Right ventricle myocardium inferior (tissue), 1 donor: Measurements from ENCODE around the gene ITSN1. TPM values are rescaled to one million over a fixed set of nuclear protein-coding genes. Genes with fewer than 3 reads are reported as not detected.
"Not testable (repeated sequence)": the region's sequence is repeated elsewhere in the genome, so short reads cannot be mapped to it uniquely, and the experiment has no call there.

Experiments
- ATAC-seq: fragments of 200-7000 bp; cut with Tn5 transposase; one replicate; pipeline ENCODE4 v1.9.1; 2020; ENCODE audit warnings: mild to moderate bottlenecking, moderate library complexity
- DNase-seq: peaks from one replicate; pipeline ENCODE4 v3.0.0; 2021; ENCODE audit errors: missing footprints
- intact Hi-C: fragments of 100-400 bp; cut with DNase I; formaldehyde crosslinking; loops from one replicate; pipeline ENCODE4 v1.11.0; 2022
- total RNA-seq: library from RNA; stranded (reverse); fragmentation: NEBNext Ultra II Directional; extraction: Animal tissue kit (Norgen Biotek cat#: 25700); gene quantifications from one replicate; pipeline ENCODE4 v1.2.1, GENCODE V29; 2021
- donor health status: DM: no; HTN: yes; CAD: no; lungs with severe emphysema.

The ITSN1 gene
- total RNA-seq, 1 donor from 2014 or later, result 42.5 TPM

DNA sequence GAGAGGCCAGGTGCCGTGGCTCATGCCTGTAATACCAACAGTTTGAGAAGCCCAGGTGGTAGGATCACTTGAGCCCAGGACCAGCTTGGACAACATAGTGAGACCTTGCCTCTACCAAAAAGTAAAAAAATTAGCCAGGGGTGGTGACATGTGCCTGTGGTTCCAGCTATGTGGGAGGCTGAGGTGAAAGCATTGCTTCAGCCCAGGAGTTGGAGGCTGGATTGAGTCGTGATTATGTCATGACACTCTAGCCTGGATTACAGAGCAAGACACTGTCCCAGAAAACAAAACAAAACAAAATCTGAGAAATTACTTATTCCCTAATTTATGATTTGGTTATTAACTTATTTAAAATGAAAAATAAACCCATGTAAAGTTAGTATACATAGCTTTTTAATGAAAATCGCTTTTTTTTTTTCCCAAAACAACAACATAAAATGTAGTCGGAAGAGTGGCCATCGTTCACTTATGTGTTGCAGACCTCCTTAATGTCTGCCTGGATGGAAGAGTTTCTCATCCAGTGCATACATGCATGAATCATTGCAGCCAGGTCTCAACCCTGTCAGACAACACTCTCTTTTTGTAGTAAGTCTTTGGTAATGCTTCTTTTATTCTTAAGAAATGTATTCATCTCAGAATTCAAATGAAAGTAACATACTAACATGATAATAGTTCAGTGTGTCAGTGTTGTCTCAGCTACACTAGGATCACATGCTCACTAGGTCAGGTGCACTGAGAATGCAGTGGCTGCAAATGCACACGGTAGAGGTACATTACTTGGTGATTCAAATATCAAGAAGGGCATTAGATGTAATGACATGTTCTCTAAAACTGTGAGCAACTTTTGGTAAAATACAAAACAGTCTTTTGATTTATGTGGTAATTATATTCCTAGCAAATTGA is 28.0 kb downstream of the ITSN1 start:
- intact Hi-C loops, result no loop called here
- ATAC-seq (no peak), DNase-seq (no peak)

- ATAC-seq (no peak), DNase-seq (no peak)
- intact Hi-C loops, result no loop called here
Observed at GRCh38 chr21:33673473-33673872, 31.2 kb downstream of the ITSN1 start.

- DNase-seq (no peak), ATAC-seq (no peak)
- intact Hi-C loops, result no loop called here
Observed at GRCh38 chr21:33674226-33674625, 31.9 kb downstream of the ITSN1 start.

DNA sequence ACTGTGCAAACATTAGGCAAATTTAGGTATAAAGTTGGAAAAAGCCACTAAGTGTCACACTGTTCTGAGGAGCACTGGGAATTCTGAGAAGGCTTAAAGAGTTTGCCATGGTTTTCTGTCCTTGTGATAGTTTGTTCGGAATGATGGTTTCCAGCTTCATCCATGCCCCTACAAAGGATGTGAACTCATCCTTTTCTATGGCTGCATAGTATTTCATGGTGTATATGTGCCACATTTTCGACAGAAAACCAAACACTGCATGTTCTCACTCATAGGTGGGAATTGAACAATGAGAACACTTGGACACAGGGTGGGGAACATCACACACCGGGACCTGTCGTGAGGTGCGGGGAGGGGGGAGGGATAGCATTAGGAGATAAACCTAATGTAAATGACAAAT is 34.4 kb downstream of the ITSN1 start:
- DNase-seq, ATAC-seq, intact Hi-C loops: not testable (repeated sequence)

- DNase-seq (no peak), ATAC-seq (no peak)
- intact Hi-C loops, result no loop called here
Observed at GRCh38 chr21:33677450-33677849, 35.1 kb downstream of the ITSN1 start.

DNA sequence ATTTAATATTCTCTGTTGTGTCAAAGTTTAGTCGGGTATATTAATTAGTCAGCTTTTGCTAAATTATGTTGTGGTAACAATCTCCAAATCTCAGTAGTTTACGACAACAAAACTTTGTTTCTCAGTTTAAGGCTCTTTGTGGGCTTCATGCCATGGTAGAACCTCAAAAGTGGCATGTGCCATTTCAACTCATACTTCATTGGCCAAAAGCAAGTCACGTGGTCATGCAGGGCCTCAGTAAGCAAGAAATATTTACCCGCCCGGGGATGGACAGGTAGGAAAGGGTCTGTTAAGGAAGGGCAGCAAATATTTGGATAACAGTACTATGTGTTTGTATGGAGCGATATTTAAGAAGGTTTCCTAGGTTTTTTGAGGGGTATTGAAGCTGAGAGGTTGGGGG is 38.6 kb downstream of the ITSN1 start:
- no peak for DNase-seq
- ATAC-seq, result no peak

DNA sequence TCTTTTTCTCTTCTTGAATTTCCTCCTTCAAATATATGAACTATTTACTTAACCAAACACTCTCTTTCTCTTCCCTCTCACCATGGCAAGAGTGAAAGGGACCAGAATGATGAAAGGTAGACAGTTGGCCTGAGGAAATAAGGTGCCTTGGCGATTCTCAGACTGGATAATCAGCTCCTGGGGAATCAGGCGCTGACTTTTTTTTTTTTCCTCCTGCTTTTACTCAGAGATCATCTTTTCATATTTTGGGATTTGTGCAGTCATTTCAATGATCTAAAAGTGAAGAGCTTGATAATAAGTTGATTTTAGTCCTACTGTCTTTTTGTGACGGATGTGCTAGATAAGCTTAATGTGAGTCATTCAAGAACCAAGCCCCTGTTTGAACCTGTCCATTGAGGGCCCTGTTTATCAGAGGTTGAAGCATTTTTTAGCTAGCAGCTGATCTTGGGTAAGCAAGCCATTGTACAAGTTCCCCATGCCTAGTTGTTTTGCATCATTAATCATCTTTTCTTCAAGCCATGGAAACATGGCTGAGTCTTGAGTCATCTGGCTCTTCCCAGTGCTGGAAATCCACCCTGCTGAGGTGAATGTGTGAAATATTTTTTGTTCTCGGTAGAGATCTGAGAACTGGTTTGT is 40.8 kb downstream of the ITSN1 start:
- intact Hi-C loops, result no loop called here
- ATAC-seq (no peak), DNase-seq (no peak)

More for the DNA sequence above, 38.6 kb downstream of the ITSN1 start:
- intact Hi-C loops, result no loop called here

GRCh38 chr21:33684068-33684467 is 41.8 kb downstream of the ITSN1 start:
- no peak for DNase-seq
- intact Hi-C loops, result no loop called here
- ATAC-seq, result no peak

DNA sequence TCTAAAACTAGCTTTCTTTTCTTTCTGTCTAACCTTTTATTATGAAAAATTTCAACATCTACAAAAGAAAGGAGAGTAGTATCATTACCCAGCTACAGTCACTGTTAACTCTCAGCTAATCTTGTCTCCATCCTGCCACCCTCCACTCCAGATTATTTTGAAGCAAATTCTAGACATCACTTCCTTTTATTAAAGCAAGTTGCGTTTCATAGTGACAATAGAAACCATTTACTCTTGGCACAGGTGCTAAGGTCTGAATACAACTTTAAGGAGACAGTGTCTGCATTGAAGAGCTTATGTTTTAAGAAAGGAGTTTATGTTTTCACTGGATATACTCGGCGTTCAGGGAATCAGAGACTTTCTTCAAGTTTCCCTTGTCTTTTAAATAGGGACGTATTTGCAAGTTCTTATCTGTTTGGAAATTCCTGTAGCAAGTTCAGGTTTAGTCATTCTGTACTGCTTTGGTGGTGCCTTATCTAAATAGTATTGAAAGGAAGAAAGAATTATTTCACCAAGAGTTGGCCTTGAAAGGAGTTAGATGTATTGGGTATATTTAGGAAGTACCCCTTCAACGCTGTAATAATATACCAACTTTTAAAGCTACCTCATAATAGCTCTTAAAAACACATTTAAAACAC is 42.7 kb downstream of the ITSN1 start:
- DNase-seq (no peak), ATAC-seq (peak; percentile 26)
- intact Hi-C loops, result loop anchor here (5.0 kb wide), 1 partner anchor 43 kb away; the partner anchor contains the start of genes CRYZL1 and ITSN1

DNA sequence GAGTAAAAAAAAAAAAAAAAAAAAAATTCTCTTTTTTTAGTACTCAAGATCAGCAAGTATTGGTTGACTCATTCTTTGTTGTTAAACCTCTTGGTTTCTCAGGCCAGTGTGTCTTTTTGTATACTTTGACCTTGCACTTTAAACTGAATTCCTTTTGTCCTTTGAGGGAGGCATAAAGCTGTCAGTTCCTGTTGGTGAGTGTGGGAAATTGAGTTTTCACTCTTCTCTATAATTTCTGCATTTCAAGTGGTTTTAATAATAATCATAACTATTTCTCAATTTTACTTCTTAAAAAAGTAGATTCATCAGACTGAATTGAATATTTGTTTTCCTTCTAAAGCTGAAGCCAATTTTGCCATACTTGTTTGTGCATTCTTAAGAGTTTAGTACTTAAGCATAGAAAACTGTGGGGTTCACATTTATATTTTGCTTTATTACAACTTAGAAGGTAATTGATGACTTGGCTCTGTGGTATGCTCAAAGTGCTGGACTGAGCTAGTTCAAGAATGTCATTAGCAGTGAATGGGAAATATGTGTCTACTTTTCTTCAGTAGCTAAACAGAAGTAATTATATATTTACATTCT is 43.4 kb downstream of the ITSN1 start:
- intact Hi-C loops, result loop anchor here (5.0 kb wide), 1 partner anchor 43 kb away; the partner anchor contains the start of genes CRYZL1 and ITSN1
- ATAC-seq, result no peak
- DNase-seq, result no peak

DNA sequence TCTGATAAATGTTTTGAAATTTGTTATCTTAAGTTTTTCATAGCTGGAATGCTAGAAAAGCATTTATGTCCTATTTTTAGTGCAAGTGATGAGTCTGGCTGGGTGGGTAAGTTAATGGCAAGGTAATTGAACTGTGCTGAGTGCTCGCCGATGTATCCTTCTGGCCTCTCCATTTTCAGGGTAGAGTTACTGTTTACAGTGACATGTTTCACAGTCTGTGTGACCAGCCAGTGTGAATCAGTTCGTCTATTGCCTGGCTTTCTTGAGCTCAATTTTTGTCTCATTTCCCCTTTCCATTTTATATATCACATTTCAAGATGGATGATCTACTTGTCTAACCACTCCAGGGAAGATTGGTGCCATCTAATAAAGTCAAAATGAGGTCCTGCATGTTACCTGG is 44.1 kb downstream of the ITSN1 start:
- intact Hi-C loops, result loop anchor here (5.0 kb wide), 1 partner anchor 44 kb away; the partner anchor contains the start of genes CRYZL1 and ITSN1
- no peak for DNase-seq
- ATAC-seq, result no peak

DNA sequence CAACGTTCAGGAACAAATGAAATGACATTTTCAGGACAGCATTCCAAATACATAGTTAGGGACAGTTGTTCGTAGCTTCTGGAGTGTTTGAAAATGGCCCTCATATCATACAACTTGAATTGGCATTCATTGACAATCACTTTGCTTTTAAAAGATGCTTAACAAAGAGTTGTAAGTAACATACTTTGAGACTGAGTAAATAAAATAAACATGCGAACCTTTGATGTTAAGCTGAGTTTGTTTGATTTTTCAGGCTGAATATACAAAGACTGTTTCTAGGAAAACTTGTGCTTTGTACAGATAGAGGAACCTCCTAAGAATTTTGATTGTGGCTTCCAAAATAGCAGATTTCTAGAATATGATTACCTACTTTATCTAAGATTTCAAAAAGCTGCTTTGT is 45.3 kb downstream of the ITSN1 start:
- DNase-seq (no peak), ATAC-seq (no peak)
- intact Hi-C loops, result loop anchor here (5.0 kb wide), 1 partner anchor 45 kb away; the partner anchor contains the start of genes CRYZL1 and ITSN1

DNA sequence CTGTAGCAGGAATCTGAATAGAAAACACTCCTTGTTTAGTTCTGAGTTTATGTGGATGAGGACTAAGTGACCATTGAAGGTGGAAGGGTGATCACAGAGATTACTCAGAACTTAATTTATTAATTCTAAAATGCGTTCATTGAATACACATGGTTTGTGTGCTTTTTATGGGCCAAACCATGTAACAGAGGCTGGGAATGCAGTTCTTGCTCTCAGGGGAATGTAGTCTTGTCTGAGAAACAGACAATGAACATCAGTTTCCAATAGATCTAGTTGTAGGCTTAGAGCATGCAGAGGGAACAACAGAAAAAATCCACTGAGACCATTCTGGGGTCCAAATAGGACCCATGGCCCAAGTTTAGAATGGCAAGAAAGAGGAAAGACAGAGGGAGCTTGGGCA is 46.1 kb downstream of the ITSN1 start:
- intact Hi-C loops, result loop anchor here (5.0 kb wide), 1 partner anchor 46 kb away; the partner anchor contains the start of genes CRYZL1 and ITSN1
- no peak for ATAC-seq

GRCh38 chr21:33690874-33691273 is 48.6 kb downstream of the ITSN1 start:
- no peak for ATAC-seq
- intact Hi-C loops, result no loop called here

More for the DNA sequence above, 46.1 kb downstream of the ITSN1 start:
- no peak for DNase-seq

GRCh38 chr21:33691945-33692603 is 49.8 kb downstream of the ITSN1 start:
- no peak for ATAC-seq
- no peak for DNase-seq
- intact Hi-C loops, result no loop called here

More at GRCh38 chr21:33690874-33691273, 48.6 kb downstream of the ITSN1 start:
- no peak for DNase-seq

DNA sequence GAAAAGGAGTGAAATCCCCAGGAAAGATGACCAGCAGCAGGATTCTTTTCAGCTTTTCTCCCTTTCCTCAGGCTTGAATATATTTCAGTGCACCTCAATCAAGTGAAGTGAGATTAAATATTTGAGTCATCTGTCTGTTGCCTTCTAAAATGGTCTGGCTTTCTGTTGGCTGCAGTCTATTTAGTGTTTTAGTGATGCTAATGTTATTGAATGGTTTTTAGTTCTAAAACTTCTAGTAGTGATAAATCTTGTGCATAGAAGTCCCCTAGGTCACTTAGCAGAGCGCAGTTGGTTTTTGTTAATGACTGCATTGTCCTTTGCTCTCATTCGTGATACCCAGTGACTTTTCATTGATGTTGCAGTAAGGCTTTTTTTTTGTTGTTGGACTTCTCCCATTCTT is 53.5 kb downstream of the ITSN1 start:
- intact Hi-C loops, result no loop called here
- DNase-seq, result no peak
- no peak for ATAC-seq

DNA sequence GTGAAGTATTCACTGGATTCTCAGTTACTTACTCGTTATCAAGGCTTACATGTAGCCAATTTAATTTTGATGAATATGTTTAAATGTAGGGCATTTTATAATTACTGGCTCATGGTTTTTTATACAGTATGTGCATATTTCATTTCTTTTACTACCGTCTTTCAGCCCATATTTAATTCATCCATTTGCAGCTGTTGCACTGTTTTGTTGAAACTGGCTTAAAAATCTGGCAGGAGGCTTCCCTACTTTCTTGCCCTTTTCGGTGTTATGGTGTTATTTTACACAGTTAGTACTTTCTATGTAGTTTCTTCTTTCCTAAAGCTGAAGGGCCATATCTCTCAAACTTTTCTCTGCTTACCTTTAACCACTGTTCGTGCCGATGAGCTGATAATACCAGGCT is 54.2 kb downstream of the ITSN1 start:
- intact Hi-C loops, result no loop called here
- DNase-seq, result no peak
- ATAC-seq, result no peak

DNA sequence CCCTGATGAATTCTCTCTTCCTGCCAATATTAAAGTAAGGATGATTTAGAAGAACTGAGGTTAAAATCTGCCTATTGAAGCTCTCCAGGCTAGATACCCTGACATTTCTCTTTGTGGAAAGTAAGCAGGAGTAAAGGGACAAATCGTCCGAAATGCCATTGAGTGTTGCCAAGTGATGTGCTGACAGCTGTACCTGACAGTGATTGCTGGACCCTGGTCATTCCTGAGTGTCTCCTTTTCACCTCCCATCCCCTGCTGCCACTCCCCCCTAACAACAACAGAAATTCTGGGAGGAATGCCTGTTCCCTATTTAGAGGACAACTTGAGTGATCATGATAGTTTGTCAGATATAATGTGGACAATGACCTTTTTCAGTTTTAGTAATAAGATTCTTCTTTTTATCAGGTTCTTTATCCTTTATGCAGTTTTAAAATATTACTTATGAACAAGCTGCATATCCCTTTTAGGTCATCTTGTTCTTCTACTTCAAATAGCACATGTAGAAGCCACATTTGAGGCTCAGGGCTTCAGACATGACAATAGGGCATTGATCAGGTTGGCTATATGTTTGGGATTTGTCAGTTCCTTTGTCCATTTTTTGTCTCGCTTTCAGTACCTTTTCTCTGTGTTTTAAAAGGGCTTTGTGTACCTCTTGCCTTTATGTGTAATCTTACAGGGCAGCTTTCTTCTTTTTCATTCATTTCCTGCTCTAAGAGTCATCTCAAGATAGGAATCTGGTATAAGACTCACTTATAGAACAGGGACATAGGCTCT is 56.0 kb downstream of the ITSN1 start:
- DNase-seq (no peak), ATAC-seq (peak; percentile 59)
- intact Hi-C loops, result no loop called here
